GM21360 (cell line): Measurements from ENCODE around the gene DMAC1.

Source experiments
- ATAC-seq: cut with Tn5 transposase; IDR thresholded peaks from one replicate; pipeline ENCODE4 v1.9.1; 2021; ENCODE audit warnings: mild to moderate bottlenecking, moderate library complexity; ENCODE audit not compliant: unreplicated experiment

DMAC1 gene

GRCh38 chr9:7783635-7784063, 15.9 kb downstream of the DMAC1 start:
- ATAC-seq = no peak

GRCh38 chr9:7782400-7783120, 17.0 kb downstream of the DMAC1 start:
- no peak for ATAC-seq

- ATAC-seq = no peak
Observed at GRCh38 chr9:7780261-7780988, 19.2 kb downstream of the DMAC1 start.

GRCh38 chr9:7778851-7779600, 20.6 kb downstream of the DMAC1 start:
- ATAC-seq = no peak

- no peak for ATAC-seq
Observed at GRCh38 chr9:7777771-7778170, 21.8 kb downstream of the DMAC1 start.

GRCh38 chr9:7770111-7770510, 29.5 kb downstream of the DMAC1 start:
- no peak for ATAC-seq

- ATAC-seq = no peak
Observed at GRCh38 chr9:7762600-7762999, 37.0 kb downstream of the DMAC1 start.

GRCh38 chr9:7760014-7760415, 39.6 kb downstream of the DMAC1 start:
- ATAC-seq = no peak

GRCh38 chr9:7756088-7756487, 43.5 kb downstream of the DMAC1 start:
- peak; percentile 99 for ATAC-seq

GRCh38 chr9:7752481-7752880, 47.1 kb downstream of the DMAC1 start:
- no peak for ATAC-seq
